ENCODE measurements around the gene BAHCC1.

- TF ChIP-seq POLR2A (IDR thresholded peaks at IDR 0.05; ENCODE audit: low read length): no peak
- no peak for TF ChIP-seq GATA1 (IDR thresholded peaks at IDR 0.05; ENCODE audit: low read depth, low read length)
These were observed 20.4 kb upstream of the BAHCC1 start for GRCh38 chr17:81374890-81375289.
